Stimulated activated CD4-positive, alpha-beta T cell treated with anti-CD3 and anti-CD28 coated beads, Interleukin-12 subunit alpha, Interleukin-12 subunit beta, amount 100 ng/mL, for 48 hours (primary cell): ENCODE results near the gene ZNF14.
"Not testable (repeated sequence)": the region's sequence is repeated elsewhere in the genome, so short reads cannot be mapped to it uniquely, and the experiment has no call there.

ENCODE experiments used
- DNase-seq, 3 donors: peaks; one replicate each; pipeline ENCODE4 v3.0.0-alpha.2; 2020; ENCODE audit warnings: low read depth in 2 of 3, low spot score in 1 of 3

Gene ZNF14

DNA sequence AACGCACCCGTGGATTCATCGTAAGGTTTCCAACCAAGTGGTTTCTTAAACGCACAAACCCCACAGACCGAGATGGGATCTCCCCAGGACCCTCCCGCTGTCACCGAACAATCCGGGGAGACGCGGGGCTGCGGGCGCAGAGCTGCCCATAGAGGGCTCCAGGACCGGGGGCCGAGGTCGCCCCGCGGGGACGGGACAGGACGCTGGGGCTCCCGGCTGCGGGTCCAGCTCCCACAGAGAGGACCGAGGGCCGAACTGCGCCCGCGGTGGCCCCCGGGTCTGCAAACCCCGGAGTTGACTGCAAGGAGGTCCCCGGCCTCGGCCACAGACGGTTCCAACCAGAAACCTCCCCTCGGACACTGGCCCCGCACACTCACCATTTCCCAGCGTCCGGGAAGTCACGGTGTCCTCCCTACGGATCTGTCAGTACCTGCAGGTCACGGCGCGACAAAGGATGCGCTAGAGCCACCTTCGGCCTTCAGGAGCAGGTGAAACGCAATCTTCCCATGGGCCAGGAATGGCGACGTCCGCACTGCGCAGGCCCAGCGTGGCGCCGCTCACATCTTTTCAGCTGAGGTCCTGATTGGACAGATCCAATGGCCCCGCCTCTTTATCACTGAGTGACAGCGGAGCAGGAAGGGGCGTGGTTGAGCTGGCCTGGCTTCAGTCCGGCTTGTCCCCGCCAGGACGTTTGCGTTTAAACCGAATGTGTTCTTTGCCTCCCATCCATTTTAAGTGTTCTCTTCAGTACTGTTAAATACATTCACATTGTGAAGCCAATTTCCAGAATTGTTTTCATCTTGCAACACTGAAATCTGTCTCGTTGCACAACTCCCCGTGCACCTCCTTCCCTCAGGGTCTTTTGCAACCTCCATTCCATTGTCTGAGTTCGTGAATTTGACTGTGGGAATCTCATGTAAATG is at the start of gene ZNF14:
Gene ZNF14, minus strand, starts transcription at position 534 of the 923 bp plus-strand sequence. Its CDS starts 154 bp downstream, at position 380.
- DNase-seq: peak; percentile 86 to 92 (median 89)

DNA sequence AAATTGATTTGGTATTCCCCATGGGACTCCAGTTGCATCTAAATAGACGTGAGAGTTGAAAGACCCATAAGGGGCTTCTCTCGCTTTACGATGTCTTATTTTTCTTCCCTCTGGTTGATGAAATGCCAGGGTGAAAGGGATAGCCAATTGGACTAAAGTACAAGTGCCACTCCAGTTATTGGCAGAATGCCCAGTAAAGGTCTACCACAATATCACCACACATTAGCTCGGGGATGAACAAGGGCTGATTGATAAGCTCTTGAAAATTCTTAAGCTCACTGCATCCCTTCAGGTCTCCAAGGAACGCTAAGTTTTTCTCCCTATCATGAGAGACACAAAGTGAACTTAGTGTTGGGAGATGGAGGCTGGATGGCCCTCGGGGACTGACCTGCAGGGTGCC is 48.9 kb upstream of the ZNF14 start:
- DNase-seq: not testable (repeated sequence)

DNA sequence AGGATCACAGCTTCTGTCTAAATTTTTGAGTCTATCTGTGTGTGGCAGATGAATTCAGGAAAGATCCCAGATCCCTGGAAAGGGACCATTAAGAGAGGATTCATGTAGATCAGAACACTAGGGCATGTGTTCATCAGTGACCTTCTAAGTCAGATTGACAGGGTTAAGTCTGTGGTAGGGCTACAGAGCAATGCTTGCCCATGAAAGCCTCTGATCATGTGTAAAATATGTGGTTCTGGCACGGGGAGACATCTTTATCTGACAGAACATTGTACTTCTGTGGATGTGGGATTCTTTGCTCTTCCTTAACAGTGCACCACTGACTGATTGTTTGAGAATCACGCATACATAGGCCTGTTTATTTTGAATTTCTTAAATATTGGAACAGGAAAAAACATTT is 45.8 kb upstream of the ZNF14 start:
- DNase-seq: no peak

DNA sequence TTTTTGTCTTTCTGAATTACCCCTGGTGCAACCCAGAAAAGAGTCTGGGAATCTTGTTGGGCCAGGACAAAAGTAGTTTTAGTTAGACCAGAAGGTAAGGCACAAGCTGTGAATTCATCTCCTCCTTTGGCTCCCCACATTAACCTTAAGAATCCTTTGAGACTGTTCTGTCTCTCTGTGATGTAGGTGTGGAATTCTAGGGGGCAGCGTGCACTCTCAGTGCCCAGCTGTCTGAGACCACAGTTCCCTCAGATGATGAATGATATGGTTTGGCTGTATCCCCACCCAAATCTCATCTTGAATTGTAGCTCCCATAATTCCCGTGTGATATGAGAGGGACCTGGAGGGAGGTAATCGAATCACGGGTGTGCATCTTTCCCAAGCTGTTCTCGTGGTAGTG is 44.8 kb upstream of the ZNF14 start:
- no peak for DNase-seq

DNA sequence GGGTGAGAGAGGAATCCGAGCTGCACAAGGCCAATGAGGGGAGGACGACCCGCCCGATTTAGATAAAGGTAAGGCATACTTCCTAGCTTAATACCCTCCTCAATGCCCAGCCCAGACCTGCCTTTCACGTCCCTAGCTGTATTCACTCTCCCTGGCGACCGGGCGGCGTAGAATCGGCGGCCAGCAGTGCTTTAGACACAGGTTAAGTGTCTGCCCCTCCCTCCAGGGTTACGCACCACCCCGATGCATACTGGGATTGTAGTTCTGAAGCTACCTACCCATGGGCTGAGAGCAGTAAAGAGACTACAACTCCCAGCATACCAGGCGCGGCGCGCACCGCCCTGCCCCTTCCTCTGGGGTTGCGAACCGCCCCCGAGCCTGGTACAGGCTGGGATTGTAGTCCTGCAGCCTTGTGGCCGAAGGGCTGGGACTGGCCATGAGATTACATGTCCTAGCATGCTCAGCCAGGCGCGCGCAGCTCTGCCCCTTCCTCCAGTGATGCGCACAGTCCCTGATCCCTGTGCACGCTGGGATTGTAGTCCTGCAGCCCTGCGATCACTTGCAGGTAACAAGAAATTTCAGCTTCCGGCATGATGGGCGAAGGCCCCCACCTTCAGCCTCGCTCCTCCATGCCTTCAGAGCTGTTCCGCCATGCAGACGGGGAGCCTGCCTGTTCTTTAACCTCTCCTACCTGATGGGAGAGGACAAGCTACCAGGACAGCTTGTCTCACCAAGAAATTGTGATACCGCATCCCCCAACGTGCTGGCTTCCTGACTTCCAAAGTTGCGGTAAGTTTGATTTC is 43.5 kb upstream of the ZNF14 start:
- DNase-seq: peak; percentile 85 to 88 (median 86)

DNA sequence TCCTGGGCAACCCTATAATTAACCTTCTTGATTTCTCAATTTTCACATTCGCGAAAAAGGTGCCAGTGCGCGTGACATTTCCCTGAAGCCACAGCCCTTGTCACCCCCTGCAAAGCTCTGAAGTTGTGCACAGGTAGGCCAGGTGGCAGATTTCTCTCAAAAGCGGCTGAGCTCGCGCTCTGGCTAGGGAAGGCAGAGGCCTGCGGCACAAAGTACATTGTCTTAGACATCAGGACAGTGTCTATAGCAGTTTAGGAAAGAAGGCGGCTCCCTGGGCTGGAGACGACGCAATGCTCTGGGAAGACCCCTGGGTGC is 42.9 kb upstream of the ZNF14 start:
- no peak for DNase-seq

DNA sequence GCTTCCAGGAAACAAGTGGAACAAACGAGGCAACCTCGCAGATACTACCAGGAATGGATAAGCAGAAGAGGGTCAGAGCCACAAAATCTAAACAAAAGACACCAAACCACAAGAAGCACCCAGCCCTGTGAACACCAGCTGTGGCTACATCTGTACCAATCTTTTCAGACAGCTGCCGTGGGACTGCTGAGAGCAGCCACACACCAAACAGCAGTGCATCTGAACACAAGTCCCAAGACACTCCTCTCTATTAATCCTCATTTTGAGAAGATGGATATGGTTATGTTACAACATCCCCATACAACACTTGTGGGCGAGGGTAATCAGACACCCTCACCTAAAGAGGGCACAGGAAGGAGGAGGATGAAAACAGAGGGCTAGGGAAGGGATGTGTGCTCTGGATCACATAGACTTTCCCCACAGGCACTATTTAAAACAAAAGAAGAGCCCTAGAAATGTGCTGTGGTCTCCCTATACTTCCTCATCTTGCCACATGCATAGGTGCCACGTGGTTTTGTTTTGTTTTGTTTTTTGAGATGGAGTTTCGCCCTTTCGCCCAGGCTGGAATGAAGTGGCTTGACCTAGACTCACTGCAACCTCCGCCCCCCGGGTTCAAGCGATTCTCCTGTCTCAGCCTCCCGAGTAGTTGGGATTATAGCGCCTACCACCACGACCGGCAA is 41.6 kb upstream of the ZNF14 start:
- no peak for DNase-seq

DNA sequence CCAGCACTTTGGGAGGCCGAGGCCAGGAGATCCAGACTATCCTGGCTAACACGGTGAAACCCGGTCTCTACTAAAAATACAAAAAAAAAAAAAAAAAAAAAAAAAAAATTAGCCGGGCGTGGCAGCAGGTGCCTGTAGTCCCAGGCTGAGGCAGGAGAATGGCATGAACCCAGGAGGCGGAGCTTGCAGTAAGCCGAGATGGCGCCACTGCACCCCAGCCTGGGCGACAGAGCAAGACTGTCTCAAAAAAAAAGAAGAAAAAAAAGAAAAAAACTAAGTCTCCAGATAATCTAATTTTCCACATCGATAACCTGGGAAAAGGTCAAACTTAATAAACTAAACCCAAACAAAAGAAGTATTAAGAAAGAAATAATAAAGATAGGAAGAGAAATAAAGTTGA is 39.1 kb upstream of the ZNF14 start:
- DNase-seq: not testable (repeated sequence)

DNA sequence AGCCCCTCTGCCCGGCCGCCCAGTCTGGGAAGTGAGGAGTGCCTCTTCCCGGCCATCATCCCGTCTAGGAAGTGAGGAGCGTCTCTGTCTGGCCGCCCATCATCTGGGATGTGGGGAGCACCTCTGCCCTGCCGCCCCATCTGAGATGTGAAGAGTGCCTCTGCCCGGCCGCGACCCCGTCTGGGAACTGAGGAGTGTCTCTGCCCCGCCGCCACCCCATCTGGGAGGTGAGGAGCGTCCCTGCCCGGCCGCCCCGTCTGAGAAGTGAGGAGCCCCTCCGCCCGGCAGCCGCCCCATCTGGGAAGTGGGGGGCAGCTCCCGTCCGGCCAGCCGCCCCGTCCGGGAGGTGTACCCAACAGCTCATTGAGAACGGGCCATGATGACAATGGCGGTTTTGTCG is 37.1 kb upstream of the ZNF14 start:
- not testable (repeated sequence) for DNase-seq

DNA sequence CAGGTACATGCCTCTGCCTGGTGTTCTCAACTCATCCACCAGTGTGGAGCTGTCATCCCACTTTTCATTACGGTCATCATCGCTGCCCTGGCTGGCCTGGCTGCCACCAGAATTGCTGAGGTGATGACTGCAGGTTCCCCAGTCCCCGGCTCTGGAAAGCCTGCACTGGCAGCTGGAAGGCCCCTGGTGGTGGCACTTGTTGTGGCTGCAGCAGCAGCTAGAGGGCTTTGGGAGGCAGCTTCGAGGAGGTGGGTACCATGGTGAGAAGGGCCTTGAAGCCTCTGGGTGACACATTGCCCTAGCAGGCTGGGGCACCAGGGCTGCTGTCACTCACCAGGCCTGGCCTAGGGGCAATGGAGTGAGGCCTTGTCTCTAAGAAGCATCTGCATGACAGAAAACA is 25.3 kb upstream of the ZNF14 start:
- no peak for DNase-seq

DNA sequence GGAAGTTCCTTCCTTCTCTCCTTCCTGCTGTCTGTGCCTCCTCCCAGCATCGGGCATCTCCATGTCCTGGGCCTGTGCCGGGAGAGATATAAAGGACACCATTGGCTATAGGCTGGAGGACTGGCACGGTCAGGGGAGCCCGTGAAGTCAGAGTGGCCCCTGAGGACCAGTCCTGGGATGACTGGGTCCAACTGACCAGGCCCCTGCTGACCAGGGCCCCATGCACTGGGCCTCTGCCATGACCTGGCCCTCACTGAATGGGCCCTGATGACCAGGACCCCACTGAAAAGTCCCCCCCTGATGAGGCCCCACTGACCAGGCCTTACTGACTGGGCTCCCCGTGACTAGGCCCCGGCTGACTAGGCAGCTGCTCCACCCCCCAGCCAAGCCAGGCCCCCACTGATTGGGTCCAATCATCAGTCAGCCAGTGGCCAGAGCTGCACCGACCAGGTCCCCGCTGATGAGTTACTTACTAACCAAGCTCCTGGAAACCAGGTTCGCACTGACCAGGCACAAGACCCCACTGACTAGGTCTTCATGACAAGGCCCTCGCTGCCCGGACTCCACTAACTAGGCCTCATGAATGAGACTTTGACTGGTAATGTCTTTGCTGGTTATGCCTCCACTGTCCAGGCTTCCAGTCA is 20.0 kb upstream of the ZNF14 start:
- DNase-seq: no peak

DNA sequence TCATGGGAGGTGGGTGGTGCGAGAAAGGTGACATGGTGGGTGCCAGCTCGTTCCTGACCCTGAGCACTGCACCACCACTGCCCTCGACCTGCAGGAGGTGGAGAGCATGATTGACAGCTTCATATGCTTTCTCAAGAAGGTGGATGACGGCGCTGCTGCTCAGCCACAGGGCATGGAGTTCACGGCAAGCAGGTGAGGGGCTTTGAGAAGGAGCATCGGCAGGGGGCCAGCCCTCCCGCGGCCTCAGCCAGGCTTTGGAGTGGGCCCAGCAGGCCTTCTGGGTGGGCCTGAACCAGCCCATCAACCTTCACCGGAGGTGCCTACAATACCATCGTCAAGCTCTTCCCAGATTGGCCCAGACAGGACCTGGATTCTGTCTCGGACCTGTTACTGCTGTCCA is 18.9 kb upstream of the ZNF14 start:
- DNase-seq: no peak

DNA sequence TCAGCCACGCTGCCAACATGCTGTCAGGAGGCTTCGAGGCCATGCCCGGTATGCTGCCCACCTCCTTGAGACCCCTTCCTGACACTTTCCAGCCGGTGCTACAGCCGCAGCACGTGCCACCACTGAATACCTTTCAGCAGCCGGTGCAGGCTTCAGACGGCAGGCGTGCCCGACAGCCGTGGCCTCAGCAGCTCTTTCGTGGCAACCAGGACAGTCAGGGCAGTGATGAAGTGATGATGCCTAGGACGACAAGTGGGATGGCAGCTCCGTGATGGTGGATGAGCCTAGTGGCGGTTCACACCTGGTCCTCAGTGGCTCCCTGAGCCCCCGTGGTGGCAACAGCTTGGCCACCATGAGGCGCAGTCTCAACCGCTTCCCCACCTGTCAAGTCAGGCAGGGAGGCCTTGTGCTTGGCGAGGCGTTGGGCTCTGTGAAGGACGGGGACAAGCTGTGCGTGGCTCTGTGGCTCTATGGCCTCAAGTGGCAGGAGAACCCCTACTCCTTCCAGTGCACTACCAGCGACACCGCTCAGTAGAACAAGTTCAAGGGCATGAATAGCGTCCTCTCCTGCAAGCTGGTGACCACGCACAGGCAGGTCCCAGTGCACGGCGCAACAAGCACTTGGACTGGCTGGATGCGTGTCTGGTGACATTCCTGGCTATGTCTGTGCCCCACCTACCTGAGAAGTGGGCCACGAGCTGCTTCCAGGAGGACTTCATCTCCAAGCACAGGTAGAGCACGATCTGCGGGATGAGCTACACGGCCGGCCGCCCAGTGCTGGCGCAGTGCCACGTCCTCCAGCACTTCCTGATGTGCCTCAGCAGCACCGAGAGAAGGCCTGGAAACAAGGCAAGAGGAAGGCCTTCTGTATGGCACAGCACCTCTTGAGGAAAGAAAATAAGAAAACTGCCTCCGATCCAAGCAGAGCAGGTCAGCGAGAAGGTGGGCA is 18.2 kb upstream of the ZNF14 start:
- no peak for DNase-seq

DNA sequence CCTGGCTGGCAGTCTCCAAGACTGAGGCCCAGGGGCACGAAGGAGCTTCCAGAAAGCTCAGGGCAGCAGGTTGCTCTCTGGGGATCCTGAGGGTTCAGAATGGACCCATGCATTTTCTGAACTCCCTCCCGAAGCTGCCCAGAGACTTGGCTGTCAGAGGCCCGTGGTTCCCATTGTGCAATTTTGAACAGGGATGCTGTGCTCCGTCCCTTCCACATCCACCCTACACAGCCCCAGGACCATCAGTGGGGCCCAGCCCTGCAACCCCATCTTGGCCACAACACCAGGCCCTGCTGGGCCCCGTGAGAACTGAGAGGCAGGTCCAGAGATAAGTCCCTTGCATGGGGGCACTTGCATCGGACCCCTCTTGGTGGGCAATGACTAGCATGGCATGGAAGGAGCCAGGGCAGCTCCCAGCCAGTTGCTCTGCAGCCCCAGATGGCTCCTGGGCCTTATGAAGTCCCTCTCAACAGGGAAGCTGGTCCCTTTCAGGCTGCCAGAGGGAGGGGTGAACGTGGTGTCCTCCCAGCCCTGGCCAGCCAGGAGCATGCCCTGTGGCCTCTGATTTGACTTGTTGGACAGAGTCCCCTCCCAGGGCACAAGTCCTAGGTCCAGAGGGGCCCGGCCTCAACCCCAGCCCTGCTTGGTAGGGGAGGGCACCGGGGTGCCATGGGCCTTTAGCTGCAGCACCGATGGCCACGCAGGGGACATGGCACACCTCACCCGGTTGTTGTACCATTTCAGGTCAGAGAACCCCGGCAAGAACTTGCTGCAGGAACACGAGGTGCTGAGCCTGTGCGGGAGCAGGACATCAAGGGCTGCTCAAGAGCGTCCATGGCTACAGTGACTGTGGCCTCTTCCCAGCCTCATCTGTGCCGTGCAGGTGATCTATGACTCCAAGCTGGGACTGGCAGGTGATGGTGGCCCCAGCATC is 17.3 kb upstream of the ZNF14 start:
- DNase-seq: no peak

DNA sequence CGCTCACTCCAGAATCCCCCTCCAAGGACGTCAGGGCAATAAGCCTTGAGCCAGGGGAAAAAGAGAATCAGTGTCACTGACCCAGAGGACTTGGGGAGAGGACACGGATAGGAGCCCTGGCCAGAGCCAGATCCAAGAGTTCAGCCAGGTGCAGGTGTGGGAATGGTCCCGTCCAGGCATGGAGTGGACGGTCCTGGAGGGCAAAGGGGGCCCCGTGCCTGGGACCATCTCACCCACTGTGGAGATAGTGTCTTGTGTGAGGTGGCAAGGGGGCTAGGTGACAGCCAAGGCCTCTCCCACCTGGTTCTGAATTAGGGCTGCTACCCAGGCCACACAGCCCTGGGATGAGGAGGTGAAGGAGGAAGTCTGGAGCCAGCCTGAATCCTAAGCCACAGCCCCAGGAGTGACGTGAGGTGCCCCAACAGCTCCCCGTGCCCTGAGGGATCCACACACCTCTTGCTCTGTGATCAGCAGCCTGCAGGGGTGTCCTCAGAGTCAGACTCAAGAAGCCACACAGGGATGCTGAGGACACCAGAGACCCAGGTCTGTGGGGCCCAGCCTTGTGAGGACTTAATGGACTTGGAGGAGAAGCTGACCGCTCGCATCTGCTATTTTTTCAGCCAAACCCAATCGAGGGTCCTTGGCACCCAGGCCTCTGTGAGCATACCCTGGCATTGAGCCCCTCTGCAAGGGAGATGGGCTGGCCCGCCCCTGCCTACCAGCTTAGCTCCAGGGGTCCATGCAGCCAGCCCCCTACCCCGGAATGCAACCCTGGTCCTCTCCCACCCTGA is 16.4 kb upstream of the ZNF14 start:
- no peak for DNase-seq

DNA sequence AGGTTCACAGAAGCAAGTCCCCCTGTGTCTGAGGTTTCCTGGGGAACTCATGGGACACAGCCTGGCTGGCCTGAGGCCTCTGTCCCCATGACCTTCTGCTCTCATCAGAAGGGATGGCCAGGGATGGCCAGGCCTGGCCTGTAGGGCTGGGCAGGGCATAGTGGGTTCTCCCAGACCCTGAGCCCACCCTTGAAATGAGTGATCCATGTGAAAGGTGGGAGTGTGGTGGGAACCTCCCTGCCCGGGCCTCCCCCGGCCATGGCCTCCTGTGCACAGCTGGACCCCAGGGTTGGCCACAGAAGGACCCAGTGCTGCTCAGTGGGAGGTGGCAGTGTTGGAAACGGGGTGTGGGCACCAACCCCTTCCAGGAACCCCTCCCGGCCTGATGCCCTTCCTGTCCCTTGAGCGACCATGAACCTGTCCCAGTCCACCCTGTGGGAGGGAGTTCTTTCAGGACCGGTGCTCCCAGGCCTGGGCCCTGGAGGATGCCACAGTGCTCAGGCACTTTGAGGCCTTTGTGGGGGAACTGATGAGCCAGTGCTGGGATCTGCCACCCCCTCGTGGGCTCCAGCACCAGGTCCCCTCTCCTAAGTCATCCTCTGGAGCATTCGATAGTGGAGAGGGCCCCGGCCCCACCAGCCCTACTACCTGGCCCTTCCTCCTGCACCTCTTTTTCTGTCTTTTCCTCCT is 15.5 kb upstream of the ZNF14 start:
- DNase-seq: no peak

DNA sequence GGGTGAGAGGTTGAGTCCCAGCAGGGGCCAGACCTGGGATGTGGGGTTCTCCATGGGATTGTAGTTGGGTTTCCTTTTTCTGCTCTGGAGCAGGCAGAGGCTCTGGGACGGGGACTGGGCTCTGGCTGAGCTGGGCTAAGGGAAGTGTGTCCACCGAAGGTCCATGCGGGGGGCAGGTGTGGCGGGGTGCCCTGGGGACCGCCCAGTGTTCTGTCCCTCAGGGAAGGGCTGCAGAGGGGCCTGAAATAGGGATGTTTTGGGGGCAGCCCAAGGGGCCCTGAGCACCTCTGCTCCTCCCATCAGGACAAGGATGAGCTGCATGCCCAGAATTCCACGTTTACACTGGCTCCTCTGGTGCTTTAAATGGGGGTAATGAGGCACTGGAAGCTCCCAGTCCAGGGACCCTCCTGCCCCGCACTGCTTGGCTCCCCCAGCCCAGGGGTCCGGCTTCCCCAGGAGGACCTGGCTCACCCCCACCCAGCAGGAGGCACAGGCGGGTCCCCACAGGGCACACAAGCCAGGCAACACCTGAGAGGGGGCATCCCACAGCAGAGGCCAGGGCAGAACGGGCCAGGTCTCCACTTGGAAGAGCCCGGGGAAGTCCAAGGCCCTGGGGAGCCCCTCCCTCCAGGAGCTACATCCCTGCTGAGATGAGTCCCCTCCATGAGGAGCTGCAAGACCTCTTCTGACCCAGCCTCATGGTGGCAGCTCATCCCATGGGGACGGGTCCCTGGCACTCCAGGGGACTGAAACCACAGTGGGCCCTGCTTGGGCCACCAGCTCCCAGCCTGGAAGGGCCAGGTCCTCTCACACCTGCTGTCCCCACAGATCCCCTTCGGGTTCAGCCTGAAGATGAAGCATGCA is 14.7 kb upstream of the ZNF14 start:
- DNase-seq: no peak
